Heart right ventricle (tissue), 16 donors: ENCODE results near the gene CASKIN2. TPM values are rescaled to one million over a fixed set of nuclear protein-coding genes. Genes with fewer than 3 reads are reported as not detected.
A peak's percentile ranks its signal among the peaks of the same experiment; 100 is the strongest.
"Not testable (repeated sequence)": the region's sequence is repeated elsewhere in the genome, so short reads cannot be mapped to it uniquely, and the experiment has no call there.

Experiments used
- ATAC-seq, 8 donors: fragments of 200-7000 bp; cut with Tn5 transposase; one replicate each; pipeline ENCODE4 v1.9.1; 2020; ENCODE audit warnings: mild to moderate bottlenecking in 8 of 8, moderate library complexity in 8 of 8, moderate number of reproducible peaks in 1 of 8
- DNase-seq, 2 donors: peaks; one replicate each; pipeline ENCODE4 v3.0.0-alpha.2; 2020
- H3K27ac ChIP-seq, 10 donors: fragments of 200-600 bp; sonication (generic) in 2 of 10; one replicate each; pipeline versions ENCODE4 v1.5.0 to v1.8.0; 2020 to 2022; ENCODE audit warnings: mild to moderate bottlenecking in 3 of 10
- H3K27me3 ChIP-seq, 7 donors: fragments of 200-600 bp; one replicate each; pipeline ENCODE4 v1.8.0; 2021 to 2022; ENCODE audit warnings: mild to moderate bottlenecking in 2 of 7
- H3K36me3 ChIP-seq, 9 donors: fragments of 200-600 bp; sonication (generic) in 1 of 9; one replicate each; pipeline versions ENCODE4 v1.5.0 to v1.8.0; 2020 to 2022; ENCODE audit warnings: mild to moderate bottlenecking in 2 of 9
- H3K4me1 ChIP-seq, 9 donors: fragments of 200-600 bp; sonication (generic) in 1 of 9; one replicate each; pipeline versions ENCODE4 v1.5.0 to v1.8.0; 2020 to 2022; ENCODE audit warnings: mild to moderate bottlenecking in 4 of 9
- H3K4me3 ChIP-seq, 10 donors: fragments of 200-600 bp; sonication (generic) in 2 of 10; one replicate each; pipeline versions ENCODE4 v1.5.0 to v1.8.0; 2020 to 2022; ENCODE audit warnings: mild to moderate bottlenecking in 7 of 10, moderate library complexity in 2 of 10
- H3K9me3 ChIP-seq, 11 donors: fragments of 200-600 bp in 10 of 11; sonication (generic) in 2 of 11; one replicate each; pipeline versions ENCODE4 v1.5.0 to v1.8.0; 2013 to 2022; ENCODE audit warnings: mild to moderate bottlenecking in 2 of 11, control low read depth in 1 of 11, moderate library complexity in 1 of 11
- WGBS, 2 donors: extraction: QIAGEN DNeasy Blood & Tissue Kit; methylation state at CpG; one replicate each; pipeline ENCODE4 v1.1.7; 2013; ENCODE audit warnings: inconsistent platforms in 1 of 2; 5-methylcytosine and 5-hydroxymethylcytosine counted together
- intact Hi-C, 10 donors: fragments of 100-400 bp; cut with DNase I; formaldehyde crosslinking; loops; one replicate each; pipeline versions ENCODE4 v1.11.1 to v1.14.2; 2022
- polyA plus RNA-seq, 2 donors: library from polyadenylated mRNA; stranded (reverse); fragments of 200-250 nt; gene quantifications; one replicate each; pipeline ENCODE4 v1.2.3, GENCODE V29; 2013
- total RNA-seq, 10 donors: library from RNA; stranded (reverse); fragmentation: NEBNext Ultra II Directional in 3 of 10; extraction: Animal tissue kit (Norgen Biotek cat#: 25700) in 3 of 10; gene quantifications; one replicate each; pipeline versions ENCODE4 v1.2.1 to v1.2.4, GENCODE V29; 2021 to 2023
- TF ChIP-seq, protein P1 (sequence below), 9 donors: fragments of 200-600 bp; sonication (generic) in 2 of 9; IDR thresholded peaks; one replicate each; pipeline versions ENCODE4 v1.5.0 to v1.8.0; 2021 to 2022; ENCODE audit warnings: antibody characterized with exemption in 9 of 9, mild to moderate bottlenecking in 5 of 9, moderate library complexity in 1 of 9
- donor health status: Arrhythmogenic right ventricular cardiomyopathy.
- donor health status: ischemic (EF 13 %, LVEDD 7.1; RV severe dilation, severe dysfunction).
- donor health status: healthy with polysubstance abuse.
- donor health status: DM: no; HTN: yes; CAD: no.
- donor health status: DM: no; HTN: no; CAD: no.
- donor health status: ischemic (EF 25% LVEDD 6.9; RV normal size, moderate dysfunction).
- donor health status: ischemic (EF 25% LVEDD 5.7; RV mildly dilated, moderate dysfunction).
- donor health status: healthy.
- donor health status: DM: yes; HTN: yes; CAD: no.
- donor health status: Ischemic cardiomyopathy.
- donor health status: ischemic (EF 35%, LVEDD 5.7; RV mildly dilated, moderate dysfunction).
- donor health status: nonischemic (EF 11% LVEDD 7.7; RV severe dilation, severe dysfunction).
- donor health status: DM: yes; HTN: yes; CAD: no.
- donor health status: PGD.
- donor health status: ischemic (EF 29% LVEDD 5.4; RV normal size, mild dysfunction).
- donor health status: nonischemic (EF 23%, LVEDD 6.1; RV moderate dilation, normal function).

CASKIN2 gene
- total and polyA plus RNA-seq, 12 donors: 17.6 to 59.2 (median 36.5) TPM

DNA sequence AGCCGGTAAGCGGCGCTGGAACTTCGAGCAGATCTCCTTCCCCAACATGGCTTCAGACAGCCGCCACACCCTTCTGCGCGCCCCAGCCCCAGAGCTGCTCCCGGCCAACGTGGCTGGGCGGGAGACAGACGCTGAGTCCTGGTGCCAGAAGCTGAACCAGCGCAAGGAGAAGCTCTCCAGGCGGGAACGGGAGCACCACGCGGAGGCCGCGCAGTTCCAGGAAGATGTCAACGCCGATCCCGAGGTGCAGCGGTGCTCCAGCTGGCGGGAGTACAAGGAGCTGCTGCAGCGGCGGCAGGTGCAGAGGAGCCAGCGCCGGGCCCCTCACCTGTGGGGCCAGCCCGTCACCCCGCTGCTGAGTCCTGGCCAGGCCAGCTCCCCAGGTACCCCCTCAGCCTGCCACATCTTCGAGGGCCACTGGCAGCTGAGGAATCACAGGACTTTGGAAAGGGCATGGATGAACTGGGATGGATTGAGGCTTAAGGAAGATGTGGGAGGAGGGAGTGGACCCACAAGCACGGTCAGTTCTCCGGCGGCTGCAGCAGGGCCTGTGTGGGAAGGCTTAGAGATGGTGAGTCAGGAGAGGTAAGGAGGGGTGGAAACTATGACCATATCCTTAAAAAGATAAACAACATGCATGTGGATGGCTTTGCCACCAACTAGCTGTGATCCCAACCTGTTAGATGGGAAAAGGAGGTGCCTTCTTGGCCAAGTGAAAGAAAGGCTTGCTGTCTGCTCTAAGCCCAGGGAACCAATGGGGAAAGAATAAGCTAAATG is 6.8 kb upstream of the CASKIN2 start:
- 88 to 90% methylated on average over 33 of the region's 33 CpGs for WGBS, 2 donors
- TF ChIP-seq, protein P1, sequence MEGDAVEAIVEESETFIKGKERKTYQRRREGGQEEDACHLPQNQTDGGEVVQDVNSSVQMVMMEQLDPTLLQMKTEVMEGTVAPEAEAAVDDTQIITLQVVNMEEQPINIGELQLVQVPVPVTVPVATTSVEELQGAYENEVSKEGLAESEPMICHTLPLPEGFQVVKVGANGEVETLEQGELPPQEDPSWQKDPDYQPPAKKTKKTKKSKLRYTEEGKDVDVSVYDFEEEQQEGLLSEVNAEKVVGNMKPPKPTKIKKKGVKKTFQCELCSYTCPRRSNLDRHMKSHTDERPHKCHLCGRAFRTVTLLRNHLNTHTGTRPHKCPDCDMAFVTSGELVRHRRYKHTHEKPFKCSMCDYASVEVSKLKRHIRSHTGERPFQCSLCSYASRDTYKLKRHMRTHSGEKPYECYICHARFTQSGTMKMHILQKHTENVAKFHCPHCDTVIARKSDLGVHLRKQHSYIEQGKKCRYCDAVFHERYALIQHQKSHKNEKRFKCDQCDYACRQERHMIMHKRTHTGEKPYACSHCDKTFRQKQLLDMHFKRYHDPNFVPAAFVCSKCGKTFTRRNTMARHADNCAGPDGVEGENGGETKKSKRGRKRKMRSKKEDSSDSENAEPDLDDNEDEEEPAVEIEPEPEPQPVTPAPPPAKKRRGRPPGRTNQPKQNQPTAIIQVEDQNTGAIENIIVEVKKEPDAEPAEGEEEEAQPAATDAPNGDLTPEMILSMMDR (IDR thresholded peaks at IDR 0.05): no peak
- no peak overlapping the region for H3K4me3 ChIP-seq
- DNase-seq (no peak), ATAC-seq (no peak)
- H3K27ac ChIP-seq: no peak overlapping the region
- peaks cover 0 to 15% (median 0%) of the 10 kb centered on the region in 7 donors for H3K27me3 ChIP-seq
- H3K36me3 ChIP-seq: peaks cover 0 to 35% (median 3%) of the 10 kb centered on the region in 9 donors
- intact Hi-C loops: no loop called here
- peaks cover 4 to 38% (median 20%) of the 10 kb centered on the region in 9 donors for H3K4me1 ChIP-seq
- H3K9me3 ChIP-seq: no peaks in the 10 kb centered on the region

DNA sequence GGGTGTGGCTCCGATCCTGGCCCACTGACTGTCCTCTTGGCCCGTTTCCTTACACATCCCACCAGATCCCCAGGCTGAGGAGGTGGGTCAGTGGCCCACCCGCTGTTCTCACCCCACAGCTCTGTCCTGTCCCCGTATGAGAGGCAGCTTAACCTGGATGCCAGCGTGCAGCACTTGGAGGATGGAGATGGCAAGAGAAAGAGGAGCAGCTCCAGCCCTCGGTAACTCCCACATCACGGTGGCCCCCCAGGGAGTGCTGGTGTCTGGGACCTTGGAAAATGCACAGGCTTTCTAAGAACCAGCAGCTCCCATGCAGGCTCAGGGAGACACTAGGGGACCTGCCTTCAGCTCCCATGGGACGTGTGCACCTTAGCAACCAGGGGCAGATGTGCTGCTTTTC is 6.0 kb upstream of the CASKIN2 start:
- Histone ChIP-seq H3K27ac (no peak overlapping the region), H3K4me3 (no peak overlapping the region), H3K4me1 (peaks cover 4 to 35% (median 18%) of the 10 kb centered on the region in 9 donors), H3K27me3 (peaks cover 0 to 6% (median 0%) of the 10 kb centered on the region in 7 donors), H3K36me3 (peaks cover 0 to 35% (median 3%) of the 10 kb centered on the region in 9 donors), H3K9me3 (no peaks in the 10 kb centered on the region)
- no peak for ATAC-seq
- intact Hi-C loops: no loop called here
- no peak for DNase-seq
- WGBS, 2 donors: 91 to 95% methylated on average over 8 of the region's 8 CpGs
- TF ChIP-seq, protein P1 (IDR thresholded peaks at IDR 0.05): no peak

DNA sequence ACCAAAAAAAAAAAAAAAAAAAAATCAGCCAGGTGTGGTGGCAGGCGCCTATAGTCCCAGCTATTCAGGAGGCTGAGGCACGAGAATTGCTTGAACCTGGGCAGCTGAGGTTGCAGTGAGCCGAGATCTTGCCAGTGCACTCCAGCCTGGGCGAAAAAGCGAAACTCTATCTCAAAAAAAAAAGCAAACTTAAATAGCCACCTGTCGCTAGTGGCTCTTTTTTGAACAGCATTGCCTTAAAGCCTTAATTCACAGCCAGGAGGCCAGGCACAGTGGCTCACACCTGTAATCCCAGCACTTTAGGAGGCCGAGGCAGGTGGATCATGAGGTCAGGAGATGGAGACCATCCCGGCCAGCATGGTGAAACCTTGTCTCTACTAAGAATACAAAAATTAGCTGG is 5.1 kb upstream of the CASKIN2 start:
- Histone ChIP-seq H3K36me3 (peaks cover 0 to 35% (median 3%) of the 10 kb centered on the region in 9 donors), H3K4me1 (peaks cover 4 to 35% (median 15%) of the 10 kb centered on the region in 9 donors)
- H3K27me3 ChIP-seq, H3K4me3 ChIP-seq, intact Hi-C loops, DNase-seq, H3K9me3 ChIP-seq, H3K27ac ChIP-seq, ATAC-seq: not testable (repeated sequence)
- WGBS, 2 donors: 91 to 93% methylated on average over 8 of the region's 8 CpGs

DNA sequence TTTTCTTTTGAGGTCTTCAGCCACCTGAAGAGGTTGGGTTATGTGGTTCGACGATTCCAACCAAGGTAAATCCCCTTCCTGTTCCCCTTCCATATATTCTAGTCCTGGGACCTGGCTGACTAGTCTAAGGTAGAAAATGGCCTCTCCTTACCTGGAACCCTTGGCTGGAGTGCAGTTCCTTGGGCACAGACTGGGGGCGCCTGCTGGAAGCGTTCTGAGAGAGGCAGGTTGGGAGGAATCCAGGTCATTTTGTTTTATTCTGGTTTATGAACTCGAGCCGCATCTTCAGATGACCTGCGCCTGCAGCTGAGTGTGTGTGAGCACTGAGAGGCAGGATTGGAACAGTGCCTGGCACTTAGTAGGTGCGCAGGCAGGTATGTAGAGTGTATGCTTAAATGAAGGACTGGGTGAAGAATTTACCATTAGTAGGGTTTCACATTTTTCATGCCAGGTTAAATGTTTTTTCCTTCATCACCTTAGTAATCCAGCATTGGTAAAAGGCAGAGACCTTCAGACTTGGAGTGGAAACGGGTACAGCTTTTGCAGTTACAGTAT is 3.7 kb upstream of the CASKIN2 start:
- no peak for ATAC-seq
- TF ChIP-seq, protein P1 (IDR thresholded peaks at IDR 0.05): no peak
- Histone ChIP-seq H3K4me1 (peaks cover 4 to 35% (median 20%) of the 10 kb centered on the region in 9 donors), H3K4me3 (no peak overlapping the region), H3K27ac (peak overlapping the region in 1 of 10 donors; percentile 62), H3K9me3 (no peaks in the 10 kb centered on the region), H3K27me3 (peaks cover 0 to 13% (median 0%) of the 10 kb centered on the region in 7 donors), H3K36me3 (peaks cover 0 to 35% (median 3%) of the 10 kb centered on the region in 9 donors)
- 94 to 95% methylated on average over 9 of the region's 9 CpGs for WGBS, 2 donors
- intact Hi-C loops: loop anchor here in 8 of 10 donors (5.0 to 10.0 kb wide), 3 partner anchors 68 to 94 kb away; partner anchors contain the start of gene MYO15B (in 5 of the 8)
- no peak for DNase-seq
